ENCODE results near the gene IL2.

Gene IL2

GRCh38 chr4:122480655-122481487, 24.3 kb upstream of the IL2 start:
- no peak for TF ChIP-seq CTCF (conservative IDR thresholded peaks at IDR 0.05)
- H3K27ac ChIP-seq = no peak overlapping the region

GRCh38 chr4:122479935-122480416, 23.5 kb upstream of the IL2 start:
- TF ChIP-seq CTCF (conservative IDR thresholded peaks at IDR 0.05) = no peak
- H3K27ac ChIP-seq = no peak overlapping the region

GRCh38 chr4:122476745-122477144, 20.2 kb upstream of the IL2 start:
- no peak overlapping the region for H3K27ac ChIP-seq
- TF ChIP-seq CTCF (conservative IDR thresholded peaks at IDR 0.05) = no peak

- no peak for TF ChIP-seq CTCF (conservative IDR thresholded peaks at IDR 0.05)
- no peak overlapping the region for H3K27ac ChIP-seq
These were observed 19.6 kb upstream of the IL2 start for GRCh38 chr4:122476126-122476525.

GRCh38 chr4:122475233-122475632, 18.7 kb upstream of the IL2 start:
- no peak for TF ChIP-seq CTCF (conservative IDR thresholded peaks at IDR 0.05)

GRCh38 chr4:122469457-122469856, 12.9 kb upstream of the IL2 start:
- no peak for TF ChIP-seq CTCF (conservative IDR thresholded peaks at IDR 0.05)
- H3K27ac ChIP-seq = no peak overlapping the region

More at GRCh38 chr4:122475233-122475632, 18.7 kb upstream of the IL2 start:
- no peak overlapping the region for H3K27ac ChIP-seq

- TF ChIP-seq CTCF (conservative IDR thresholded peaks at IDR 0.05) = no peak
- H3K27ac ChIP-seq = no peak overlapping the region
These were observed 2.1 kb upstream of the IL2 start for GRCh38 chr4:122458625-122459024.
